Activated T-helper 2 cell treated with anti-CD3 and anti-CD28 coated beads, Interferon-gamma antibody, Interleukin-2, Interleukin-4, amounts not matched to agents 10 μg/mL and 5 μg/mL and 100 μg/mL, durations not matched to agents 14 hours and 24 hours and 36 hours (primary cell): ENCODE results near the gene RNF34. TPM values are rescaled to one million over a fixed set of nuclear protein-coding genes. Genes with fewer than 3 reads are reported as not detected.
A peak's percentile ranks its signal among the peaks of the same experiment; 100 is the strongest.

Experiments used
- DNase-seq: peaks from one replicate; pipeline ENCODE4 v3.0.0; 2021; ENCODE audit warnings: low spot score
- H3K27ac Mint-ChIP-seq: one replicate; pipeline ENCODE4 v1.8.0; 2021; ENCODE audit warnings: mixed read lengths
- H3K27me3 Mint-ChIP-seq: one replicate; pipeline ENCODE4 v1.8.0; 2021; ENCODE audit warnings: low read depth, mixed read lengths
- H3K36me3 Mint-ChIP-seq: one replicate; pipeline ENCODE4 v1.8.0; 2021; ENCODE audit warnings: low read depth, mixed read lengths
- H3K4me1 Mint-ChIP-seq: one replicate; pipeline ENCODE4 v1.8.0; 2021; ENCODE audit warnings: low read depth, mixed read lengths
- H3K4me3 Mint-ChIP-seq: one replicate; pipeline ENCODE4 v1.8.0; 2021; ENCODE audit warnings: low read depth, mild to moderate bottlenecking, moderate library complexity, mixed read lengths
- H3K9me3 Mint-ChIP-seq: one replicate; pipeline ENCODE4 v1.8.0; 2021; ENCODE audit warnings: mixed read lengths
- intact Hi-C: fragments of 100-400 bp; cut with micrococcal nuclease; formaldehyde crosslinking; loops from one replicate; pipeline ENCODE4 v1.15.1; 2023
- total RNA-seq: library from RNA; stranded (reverse); gene quantifications from 2 replicates; pipeline ENCODE4 v1.2.3, GENCODE V29; 2022

RNF34 gene
- total RNA-seq, 1 donor from 2014 or later: 74.1 TPM

- DNase-seq: no peak
- peaks cover 17% of the 10 kb centered on the region for H3K4me1 Mint-ChIP-seq
- H3K4me3 Mint-ChIP-seq: peak overlapping the region; percentile 17
- no peaks in the 10 kb centered on the region for H3K9me3 Mint-ChIP-seq
- H3K27ac Mint-ChIP-seq: no peak overlapping the region
- intact Hi-C loops: loop anchor here (1.0 to 10.0 kb wide), 3 partner anchors 67 to 337 kb away; partner anchors contain the start of genes ANAPC5, RNF34 and SETD1B
- no peaks in the 10 kb centered on the region for H3K27me3 Mint-ChIP-seq
- peaks cover 14% of the 10 kb centered on the region for H3K36me3 Mint-ChIP-seq
These were observed 68.0 kb downstream of the RNF34 start for GRCh38 chr12:121467638-121468498.

GRCh38 chr12:121468499-121468801 lies 68.5 kb downstream of the RNF34 start:
- no peak for DNase-seq
- no peaks in the 10 kb centered on the region for H3K9me3 Mint-ChIP-seq
- H3K27me3 Mint-ChIP-seq: no peaks in the 10 kb centered on the region
- peaks cover 14% of the 10 kb centered on the region for H3K36me3 Mint-ChIP-seq
- H3K27ac Mint-ChIP-seq: no peak overlapping the region
- peaks cover 17% of the 10 kb centered on the region for H3K4me1 Mint-ChIP-seq
- no peak overlapping the region for H3K4me3 Mint-ChIP-seq
- intact Hi-C loops: loop anchor here (10.0 kb wide), 1 partner anchor 336 kb away; the partner anchor contains the start of gene SETD1B

- Mint-ChIP-seq H3K4me1 (peaks cover 5% of the 10 kb centered on the region), H3K27me3 (no peaks in the 10 kb centered on the region), H3K4me3 (no peak overlapping the region), H3K9me3 (no peaks in the 10 kb centered on the region), H3K27ac (no peak overlapping the region), H3K36me3 (peaks cover 9% of the 10 kb centered on the region)
- intact Hi-C loops: no loop called here
- no peak for DNase-seq
These were observed 70.8 kb downstream of the RNF34 start for GRCh38 chr12:121470751-121471150.

- Mint-ChIP-seq H3K4me1 (no peaks in the 10 kb centered on the region), H3K27ac (no peak overlapping the region), H3K27me3 (no peaks in the 10 kb centered on the region), H3K9me3 (no peaks in the 10 kb centered on the region), H3K36me3 (peaks cover 3% of the 10 kb centered on the region), H3K4me3 (no peak overlapping the region)
- DNase-seq: no peak
- intact Hi-C loops: no loop called here
These were observed 72.4 kb downstream of the RNF34 start for GRCh38 chr12:121472150-121472905.

Other genes starting within 250 kb of the RNF34 start
- gene P2RX4, start 190.0 kb upstream of the RNF34 start, total RNA-seq: 25.1 and 25.2 TPM in 2 replicates
- gene CAMKK2, start 103.4 kb upstream of the RNF34 start, total RNA-seq: 33.3 and 35.2 TPM in 2 replicates
- gene ANAPC5, start 47.7 kb upstream of the RNF34 start, total RNA-seq: 132 and 135 TPM in 2 replicates
- 56.2 and 59.3 TPM in 2 replicates for gene KDM2B, start 180.9 kb downstream of the RNF34 start, total RNA-seq
- gene ORAI1, start 226.4 kb downstream of the RNF34 start, total RNA-seq: 47.6 and 52.6 TPM in 2 replicates